IPS DF 4.7 (cell line): ENCODE data around the gene MAP3K2.
"Not testable (repeated sequence)": the region's sequence is repeated elsewhere in the genome, so short reads cannot be mapped to it uniquely, and the experiment has no call there.

Source experiments
- DNase-seq: peaks from one replicate; pipeline ENCODE4 v3.0.0-alpha.2; 2013; ENCODE audit warnings: low spot score; ENCODE audit errors: extremely low read depth

MAP3K2 gene

DNA sequence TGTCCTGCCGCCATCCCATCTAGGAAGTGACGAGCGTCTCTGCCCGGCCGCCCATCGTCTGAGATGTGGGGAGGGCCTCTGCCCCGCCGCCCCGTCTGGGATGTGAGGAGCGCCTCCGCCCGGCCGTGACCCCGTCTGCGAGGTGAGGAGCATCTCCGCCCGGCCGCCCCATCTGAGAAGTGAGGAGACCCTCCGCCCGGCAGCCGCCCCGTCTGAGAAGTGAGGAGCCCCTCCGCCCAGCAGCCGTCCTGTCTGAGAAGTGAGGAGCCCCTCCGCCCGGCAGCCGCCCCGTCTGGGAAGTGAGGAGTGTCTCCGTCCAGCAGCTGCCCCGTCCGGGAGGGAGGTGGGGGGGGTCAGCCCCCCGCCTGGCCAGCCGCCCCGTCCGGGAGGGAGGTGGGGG is 34.6 kb downstream of the MAP3K2 start:
- DNase-seq = not testable (repeated sequence)

DNA sequence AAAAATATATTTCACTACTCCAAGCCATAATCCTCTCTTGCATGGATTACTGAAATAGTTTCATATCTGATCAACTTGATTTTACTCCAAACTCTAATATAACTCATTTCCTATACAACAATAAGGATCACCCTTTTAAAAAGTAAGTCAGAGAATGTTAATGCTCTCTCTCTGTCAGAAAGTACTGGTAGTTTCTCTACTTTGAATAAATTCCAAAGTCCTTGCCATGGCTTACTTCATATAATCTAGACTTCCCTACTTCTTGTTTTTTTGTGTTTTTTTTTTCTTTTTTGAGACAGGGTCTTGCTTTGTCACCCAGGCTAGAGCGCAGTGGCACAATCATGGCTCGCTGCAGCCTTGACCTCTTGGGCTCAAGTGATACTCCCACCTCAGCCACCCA is 36.2 kb downstream of the MAP3K2 start:
- DNase-seq = no peak

DNA sequence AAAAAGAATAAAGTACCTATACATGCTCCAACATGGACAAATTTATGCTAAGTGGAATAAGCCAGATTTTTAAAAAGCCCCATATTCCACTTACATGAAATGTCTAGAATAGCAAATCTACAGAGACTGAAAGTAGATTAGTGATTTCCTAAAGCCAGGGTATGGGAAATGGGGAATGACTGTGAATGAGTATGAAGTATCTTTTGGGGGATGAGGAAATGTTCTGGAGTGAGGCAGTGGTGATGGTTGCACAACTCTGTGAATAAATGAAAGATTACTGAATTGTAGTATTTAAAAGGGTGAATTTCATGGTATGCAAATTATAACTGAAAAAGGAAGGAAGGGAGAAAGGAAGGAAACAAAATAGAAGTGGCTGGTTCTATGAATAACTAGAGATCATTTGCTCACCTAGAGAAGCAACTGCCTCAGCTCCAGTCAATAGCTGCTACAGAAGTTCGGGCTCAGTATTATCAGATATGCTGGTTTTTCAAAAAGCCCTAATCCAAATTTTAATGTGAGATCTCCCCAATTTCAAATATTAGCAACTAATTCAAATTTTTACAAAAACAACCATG is 39.3 kb downstream of the MAP3K2 start:
- no peak for DNase-seq

DNA sequence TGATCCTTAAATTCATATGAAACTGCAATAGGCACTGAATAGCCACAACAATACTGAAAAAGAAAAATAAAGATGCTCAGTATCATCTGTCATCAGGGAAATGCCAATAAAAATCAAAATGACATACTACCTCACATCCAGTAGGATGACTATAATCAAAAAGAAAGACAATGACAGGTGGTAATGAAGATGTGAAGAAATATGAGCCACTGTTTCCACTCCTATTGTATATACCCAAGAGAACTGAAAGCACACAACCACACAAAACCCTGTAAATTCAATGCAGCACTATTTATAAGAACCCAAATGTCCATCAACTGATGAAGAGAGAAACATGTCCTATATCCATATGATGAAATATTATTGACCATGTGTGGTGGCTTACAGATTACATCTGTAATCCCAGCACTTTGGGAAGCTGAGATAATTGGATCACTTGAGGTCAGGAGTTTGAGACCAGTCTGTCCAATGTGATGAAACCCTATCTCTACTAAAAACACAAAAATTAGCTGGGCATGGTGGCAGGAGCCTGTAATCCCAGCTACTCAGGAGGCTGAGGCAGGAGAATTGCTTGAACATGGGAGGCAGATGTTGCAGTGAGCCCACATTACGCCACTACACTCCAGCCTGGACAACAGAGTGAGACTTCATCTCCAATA is 39.9 kb downstream of the MAP3K2 start:
- no peak for DNase-seq

DNA sequence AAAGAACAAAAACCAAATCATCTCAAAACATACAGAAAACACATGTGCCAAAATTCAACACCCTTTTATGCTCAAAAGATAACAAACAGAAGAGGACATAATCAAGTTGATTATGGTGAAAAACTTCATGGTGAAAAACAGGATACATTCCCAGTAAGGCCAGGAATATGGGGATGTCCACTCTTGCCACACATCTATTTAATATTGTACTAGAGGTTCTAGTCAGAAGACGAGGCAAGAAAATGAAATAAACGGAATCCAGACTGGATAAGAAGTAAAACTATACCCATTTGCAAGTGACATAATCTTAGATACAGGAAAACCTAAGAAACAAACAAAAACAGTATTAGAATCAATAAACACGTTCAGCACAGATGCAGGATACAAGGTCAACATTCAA is 40.8 kb downstream of the MAP3K2 start:
- DNase-seq = no peak

DNA sequence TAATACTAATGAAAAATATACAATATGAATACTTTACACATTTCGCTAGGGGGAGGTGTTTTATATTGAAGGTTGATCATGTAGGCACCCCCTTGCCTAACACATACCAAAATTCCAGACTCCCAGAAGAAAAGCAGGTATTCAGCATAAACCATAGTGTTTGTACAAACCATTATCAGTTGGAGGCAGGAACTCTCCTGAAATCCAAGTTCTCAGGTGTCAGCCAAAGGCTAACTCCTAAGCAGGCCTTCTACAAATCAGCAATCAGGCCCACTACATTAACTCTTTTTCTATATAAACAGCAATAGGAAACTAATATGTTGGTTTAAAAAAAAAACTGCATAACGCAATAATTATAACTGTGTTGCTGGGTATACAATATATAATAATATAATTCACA is 44.5 kb downstream of the MAP3K2 start:
- no peak for DNase-seq

DNA sequence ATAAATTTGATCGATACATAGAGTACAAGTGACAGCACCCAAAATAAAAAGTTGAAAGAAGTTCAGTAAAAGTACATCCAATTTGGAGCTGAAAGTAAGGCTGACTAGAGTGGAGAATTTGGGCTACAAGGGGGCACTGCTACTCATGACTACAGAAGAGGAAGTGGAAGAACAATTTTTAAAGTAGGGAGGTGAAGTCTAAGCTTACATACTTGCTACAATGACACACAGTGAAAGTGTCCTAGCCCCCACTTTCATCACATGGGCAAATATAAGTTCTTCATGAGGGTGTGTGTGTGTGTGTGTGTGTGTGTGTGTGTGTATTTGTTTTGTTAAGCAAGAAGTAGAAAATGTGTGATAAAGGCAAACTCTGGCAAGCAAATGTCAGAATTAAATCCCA is 45.7 kb downstream of the MAP3K2 start:
- no peak for DNase-seq

DNA sequence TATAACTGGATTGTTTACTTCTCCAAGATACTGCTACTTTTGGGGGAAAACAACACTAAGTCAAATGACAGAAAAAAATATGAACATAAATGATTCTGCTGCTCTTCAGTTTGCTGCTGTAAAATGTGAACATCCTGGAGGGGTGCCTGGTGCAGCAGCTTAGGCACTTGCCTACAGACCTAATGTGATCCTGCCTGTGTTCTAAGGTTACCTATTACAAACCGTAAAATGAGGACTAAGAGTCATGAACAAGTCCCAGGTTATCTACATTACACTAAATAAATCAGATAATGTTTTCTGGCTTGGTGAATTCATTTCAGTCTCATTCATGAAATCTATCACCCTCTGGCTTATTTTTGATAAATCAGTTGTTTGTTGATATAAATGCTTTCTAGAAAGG is 55.4 kb downstream of the MAP3K2 start:
- DNase-seq = no peak

DNA sequence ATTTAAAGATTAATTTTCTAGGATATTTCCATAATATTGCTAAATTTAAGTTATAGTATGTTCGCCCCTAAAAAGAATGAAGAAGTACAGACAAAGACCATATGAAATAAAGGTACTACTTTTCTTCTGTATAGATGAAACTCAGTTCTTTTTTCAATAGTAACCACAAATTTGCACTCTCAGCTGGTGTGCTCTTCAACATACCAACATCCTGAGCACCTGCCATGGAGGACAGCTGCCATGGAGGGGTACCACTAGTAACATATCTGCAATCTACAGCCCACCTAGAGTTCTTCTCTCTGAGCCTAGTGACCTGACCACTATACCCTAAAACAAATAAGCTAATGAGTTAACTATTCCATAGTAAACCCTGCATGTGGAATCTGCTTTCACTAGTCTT is 57.0 kb downstream of the MAP3K2 start:
- no peak for DNase-seq

DNA sequence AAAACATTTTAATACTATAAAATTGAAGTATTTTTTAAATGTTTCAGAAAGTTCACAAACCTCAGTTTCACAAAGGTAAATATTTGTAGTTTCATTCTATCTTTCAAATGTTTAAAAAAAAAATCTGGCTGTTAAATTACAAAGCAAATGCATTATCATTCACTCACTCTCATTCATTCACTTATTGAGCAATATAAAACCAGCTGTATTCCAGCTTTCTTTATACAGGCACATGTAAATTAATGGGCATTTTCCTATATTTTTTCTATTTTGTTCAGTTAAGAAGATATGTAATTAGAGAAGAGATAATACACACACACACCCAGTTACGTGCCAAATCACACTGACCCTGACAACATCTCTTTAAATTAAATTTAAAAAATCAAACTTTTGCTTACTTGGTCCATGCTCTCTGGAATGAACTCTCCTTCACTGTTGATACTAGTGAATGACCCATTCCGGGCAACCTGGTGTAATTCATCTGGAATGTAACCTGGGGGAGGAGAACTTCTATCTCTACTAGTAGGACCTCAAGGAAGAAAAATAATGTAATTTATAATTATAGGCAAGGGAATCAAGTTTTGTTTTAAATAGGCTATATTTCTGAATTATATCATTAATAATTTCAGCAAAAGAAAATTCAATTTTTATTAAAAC is 61.4 kb downstream of the MAP3K2 start:
- DNase-seq = no peak

DNA sequence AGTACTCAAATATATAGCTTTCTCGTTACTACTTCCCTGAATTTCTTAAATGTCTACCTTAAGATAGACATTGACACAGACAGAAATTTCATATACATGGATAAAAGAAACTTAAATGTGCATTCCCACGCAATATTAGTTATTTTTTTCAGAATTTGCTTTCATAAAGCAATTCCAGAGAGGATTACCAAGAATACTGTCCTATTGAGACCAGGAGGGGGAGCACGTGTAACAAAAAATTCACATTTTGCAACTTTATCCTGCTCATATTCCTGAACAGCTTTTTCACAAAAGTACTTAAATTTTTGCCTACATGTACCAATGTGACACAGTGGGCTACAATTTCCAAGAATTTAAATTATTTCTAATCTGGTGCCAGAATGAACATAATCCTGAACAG is 63.1 kb downstream of the MAP3K2 start:
- DNase-seq = no peak

DNA sequence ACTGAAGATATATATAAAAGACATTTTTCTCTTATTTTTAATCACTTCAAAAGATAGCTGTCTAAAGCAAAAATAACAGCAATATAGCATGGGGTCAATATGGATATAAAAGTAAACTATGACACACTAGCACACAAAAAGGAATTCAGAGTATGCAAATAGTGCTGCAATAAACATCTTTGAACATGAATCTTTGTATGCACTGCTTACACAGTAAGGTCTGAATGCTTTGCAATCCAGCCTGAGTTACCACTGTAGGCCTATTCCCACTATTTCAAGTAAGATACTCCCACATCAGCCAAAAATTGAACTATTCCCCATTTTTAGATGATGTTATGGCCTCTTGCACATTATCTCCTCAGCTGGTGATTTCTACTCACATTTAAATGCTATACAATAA is 66.5 kb downstream of the MAP3K2 start:
- DNase-seq = no peak

DNA sequence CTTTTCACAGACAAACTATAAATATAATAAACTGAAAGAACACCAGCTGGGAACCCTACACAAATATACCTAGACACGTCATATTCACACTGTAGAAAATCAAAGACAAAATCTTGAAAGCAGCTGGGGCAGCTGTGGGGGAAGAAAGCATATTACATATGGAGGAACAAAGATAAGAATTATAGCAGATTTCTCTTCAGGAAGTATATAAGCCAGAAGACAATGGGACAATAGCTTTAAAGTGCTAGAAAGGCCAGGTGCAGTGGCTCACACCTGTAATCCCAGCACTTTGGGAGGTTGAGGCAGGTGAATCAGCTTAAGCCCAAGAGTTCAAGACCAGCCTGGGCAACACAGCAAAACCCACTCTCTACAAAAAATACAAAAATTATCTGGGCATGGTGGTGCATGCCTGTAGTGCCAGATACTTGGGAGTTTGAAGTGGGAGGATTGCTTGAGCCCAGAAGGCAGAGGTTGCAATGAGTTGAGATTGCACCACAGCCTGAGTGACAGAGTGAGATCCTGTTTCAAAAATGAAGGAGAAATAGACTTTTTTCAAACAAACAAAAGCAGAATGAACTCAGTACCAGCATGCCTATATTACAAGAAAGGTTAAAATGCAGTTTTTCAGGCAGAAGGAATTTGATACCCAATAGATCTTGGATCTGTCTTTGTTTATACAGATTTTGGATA is 67.0 kb downstream of the MAP3K2 start:
- DNase-seq = no peak

DNA sequence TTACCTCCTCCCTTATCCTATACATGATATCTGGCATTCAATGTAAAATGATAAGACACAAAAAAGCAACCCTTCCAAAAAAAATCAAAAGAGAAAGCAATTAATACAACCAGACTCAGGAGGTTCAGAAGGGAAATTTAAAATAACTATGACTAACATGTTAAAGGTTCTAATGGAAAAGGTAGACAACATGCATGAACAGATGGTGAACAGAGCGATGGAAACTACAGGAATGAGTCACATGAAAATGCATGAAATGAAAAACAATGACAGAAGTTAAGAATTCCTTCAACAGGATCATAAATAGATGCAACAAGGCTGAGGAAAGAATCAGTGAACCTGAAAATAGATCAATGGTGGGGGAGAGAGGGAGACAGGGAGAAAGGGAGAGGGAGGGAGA is 67.7 kb downstream of the MAP3K2 start:
- no peak for DNase-seq

DNA sequence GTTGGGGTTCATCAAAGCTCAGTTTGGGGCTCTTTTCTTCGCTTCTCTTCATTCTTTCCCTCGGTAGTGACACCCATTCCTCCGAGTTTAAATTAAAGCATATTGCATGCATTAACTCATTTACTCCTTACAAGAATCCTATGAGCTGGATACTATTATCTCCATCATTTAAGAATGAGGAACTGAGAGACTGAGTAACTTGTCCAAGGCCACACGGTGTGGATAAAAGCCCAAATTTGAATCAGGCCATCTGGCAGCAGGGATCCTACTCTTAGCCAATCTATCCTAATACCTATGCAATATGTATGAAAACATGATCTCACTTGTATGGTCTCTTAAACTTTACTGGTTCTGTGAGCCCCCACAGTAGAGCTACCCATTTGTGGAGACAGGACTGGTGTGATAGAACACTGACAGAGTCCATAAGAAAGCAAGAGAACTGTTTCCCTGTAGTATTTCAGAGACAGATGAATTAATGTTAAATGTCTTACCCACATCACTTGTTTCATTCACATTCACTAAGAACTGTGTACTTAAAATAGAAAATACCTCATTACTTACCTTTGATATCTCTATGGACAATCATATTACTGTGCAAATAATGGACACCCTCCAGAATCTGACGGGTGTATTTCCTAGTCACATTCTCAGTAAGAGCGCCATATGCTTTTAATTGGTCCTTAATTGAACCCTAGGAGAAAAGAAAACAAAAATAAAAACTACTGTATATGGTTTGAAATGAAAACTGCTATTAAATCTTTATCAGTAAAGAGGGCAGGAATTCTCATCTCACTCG is 73.4 kb downstream of the MAP3K2 start:
- no peak for DNase-seq

DNA sequence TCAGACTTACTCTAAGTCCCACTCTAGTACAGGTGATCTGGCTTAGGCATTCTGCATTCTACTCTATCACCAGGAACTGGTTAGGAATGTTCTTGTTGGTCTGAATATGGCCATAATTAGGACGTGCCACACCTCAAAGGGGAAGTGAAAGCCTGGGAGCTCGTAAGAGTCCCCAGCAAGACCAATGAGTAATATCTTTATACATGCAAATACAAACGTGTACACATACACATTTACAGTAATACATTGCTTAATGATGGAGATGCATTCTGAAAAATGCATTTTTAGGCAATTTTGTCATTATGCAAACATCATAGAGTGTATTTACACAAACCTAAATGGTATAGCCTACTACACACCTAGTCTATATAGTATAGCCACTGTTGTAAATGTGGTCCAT is 74.4 kb downstream of the MAP3K2 start:
- DNase-seq = no peak

DNA sequence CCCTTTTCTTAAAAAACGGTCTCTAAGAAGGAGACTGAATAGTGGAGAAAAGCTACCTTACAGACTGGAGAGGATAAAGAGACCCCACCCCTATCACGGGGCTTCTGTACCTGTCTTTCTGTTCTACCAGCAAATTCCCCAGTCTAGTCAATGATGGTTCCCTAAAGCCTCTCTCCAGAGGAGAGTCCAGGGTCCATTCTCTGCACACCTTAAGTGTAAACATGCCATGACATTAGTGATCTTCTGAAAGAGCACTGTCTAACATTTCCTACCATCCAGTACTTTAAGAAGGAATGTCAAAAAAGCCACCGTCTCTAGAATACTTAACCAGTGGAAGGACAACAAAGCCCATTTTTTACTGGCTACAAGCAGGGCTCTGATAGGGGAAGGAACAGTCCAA is 76.8 kb downstream of the MAP3K2 start:
- DNase-seq = no peak

DNA sequence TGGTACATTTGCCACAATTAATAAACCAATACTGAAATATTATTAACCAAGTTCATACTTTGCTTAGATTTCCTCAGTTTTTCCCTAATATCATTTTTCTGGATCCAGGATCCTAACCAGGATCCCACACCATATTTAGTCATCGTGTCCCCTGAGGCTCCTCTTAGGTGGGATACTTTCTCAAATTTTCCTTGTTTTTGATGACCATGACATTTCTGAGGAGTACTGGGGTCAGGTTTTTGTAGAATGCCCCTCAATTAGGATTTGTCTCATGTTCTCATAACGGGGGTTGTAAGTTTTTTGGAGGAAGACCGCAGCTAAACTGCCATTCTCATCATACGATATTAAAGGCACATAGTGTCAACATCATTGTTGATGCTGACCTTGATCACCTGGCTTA is 78.3 kb downstream of the MAP3K2 start:
- DNase-seq = no peak

DNA sequence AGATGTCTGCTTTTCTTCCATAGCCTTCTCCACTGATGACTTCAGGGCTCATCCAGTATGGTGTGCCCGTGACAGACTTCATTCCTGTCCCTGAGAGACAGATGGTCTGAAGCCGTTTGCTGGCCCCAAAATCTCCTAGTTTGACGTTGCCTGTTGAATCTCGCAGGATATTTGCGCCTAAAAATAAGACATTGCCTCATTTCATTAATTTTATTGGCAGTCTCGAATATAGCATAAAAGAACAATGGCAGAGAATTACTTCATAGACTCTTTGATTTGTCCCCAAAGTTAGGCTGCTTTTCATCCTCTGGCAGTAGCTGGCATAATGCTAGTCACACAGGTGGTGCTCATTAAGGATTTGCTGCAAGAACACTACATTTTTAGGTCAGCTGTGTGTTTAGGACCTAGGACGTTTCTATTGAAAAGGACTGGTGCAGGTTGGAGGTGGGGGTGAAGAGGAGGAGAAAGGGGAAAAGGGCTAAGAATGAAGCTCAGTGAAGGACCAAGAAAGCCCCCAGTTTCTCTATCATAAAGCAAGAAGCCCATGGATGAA is 79.1 kb downstream of the MAP3K2 start:
- DNase-seq = no peak

DNA sequence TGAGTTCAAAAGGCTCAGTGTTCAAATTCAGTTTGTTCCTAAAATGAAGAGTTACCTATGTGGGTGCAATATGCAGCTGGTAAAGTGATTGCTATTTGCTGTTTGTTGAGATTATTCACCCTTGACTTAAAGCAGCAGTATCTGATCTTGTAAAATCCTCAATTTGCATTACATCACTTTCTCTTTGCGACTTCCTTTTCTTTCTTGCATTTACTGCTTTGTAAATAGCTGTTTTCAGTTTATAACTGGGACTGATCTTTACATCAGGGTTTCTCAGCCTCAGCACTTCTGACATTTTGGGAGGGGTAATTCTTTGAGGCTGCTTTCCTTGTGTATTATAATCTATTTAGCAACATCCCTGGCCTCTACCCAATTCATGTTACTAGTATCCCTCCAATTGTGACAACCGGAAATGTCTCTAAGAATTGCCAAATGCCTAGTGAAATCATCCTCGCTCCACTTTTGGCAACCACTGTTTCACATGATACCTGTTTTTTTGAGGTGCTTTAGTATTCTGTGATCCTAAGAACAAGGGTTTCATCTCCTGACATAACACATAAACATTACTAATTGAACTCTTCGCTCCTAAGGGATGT is 81.7 kb downstream of the MAP3K2 start:
- no peak for DNase-seq

DNA sequence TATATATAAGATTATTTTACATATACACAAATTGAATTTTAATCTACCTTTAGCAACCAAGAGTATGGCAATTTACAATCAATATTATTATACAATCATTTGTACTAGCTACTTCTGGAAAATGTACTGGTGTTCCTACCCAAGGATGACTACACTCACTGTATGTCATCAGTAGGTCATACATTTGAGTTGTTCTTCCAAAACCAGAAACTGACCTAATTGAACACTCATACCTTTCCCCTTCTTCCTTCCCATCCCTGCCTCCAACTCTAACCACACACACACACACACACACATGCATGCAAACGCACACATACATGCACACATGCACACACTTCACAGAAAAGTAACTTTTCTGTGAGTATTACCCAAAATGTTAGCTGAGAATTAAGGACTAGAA is 85.6 kb downstream of the MAP3K2 start:
- no peak for DNase-seq
